Esophagus muscularis mucosa (tissue), 4 donors: ENCODE measurements around the gene HINT1. TPM values are rescaled to one million over a fixed set of nuclear protein-coding genes. Genes with fewer than 3 reads are reported as not detected.

ENCODE experiments used
- DNase-seq: peaks from one replicate; pipeline ENCODE4 v3.0.0-alpha.2; 2017; ENCODE audit errors: extremely low spot score
- H3K27ac ChIP-seq, 4 donors: fragments of 200-600 bp; sonication (generic); replicated peaks in 1 of 4; 1 replicate in 3 of 4; 2 replicates in 1 of 4; pipeline ENCODE4 v1.5.1; 2016 to 2019; ENCODE audit warnings: mild to moderate bottlenecking in 1 of 4
- H3K27me3 ChIP-seq, 4 donors: fragments of 200-600 bp; sonication (generic); one replicate each; pipeline versions ENCODE4 v1.5.1 to v1.6.0; 2016 to 2019
- H3K36me3 ChIP-seq, 4 donors: fragments of 200-600 bp; sonication (generic); one replicate each; pipeline ENCODE4 v1.5.1; 2016 to 2019
- H3K4me1 ChIP-seq, 4 donors: fragments of 200-600 bp; sonication (generic); one replicate each; pipeline ENCODE4 v1.5.1; 2016 to 2019
- H3K4me3 ChIP-seq, 4 donors: fragments of 200-600 bp; sonication (generic); 1 replicate in 2 of 4; 2 replicates in 2 of 4; pipeline ENCODE4 v1.5.1; 2016 to 2019; ENCODE audit warnings: mild to moderate bottlenecking in 4 of 4, moderate library complexity in 1 of 4
- H3K9me3 ChIP-seq, 4 donors: fragments of 200-600 bp; sonication (generic); 1 replicate in 3 of 4; 2 replicates in 1 of 4; pipeline ENCODE4 v1.5.1; 2016 to 2019
- EP300 ChIP-seq: sonication (generic); formaldehyde crosslinking; IDR thresholded peaks from one replicate; pipeline ENCODE4 v1.6.1; 2017; ENCODE audit warnings: antibody characterized with exemption
- POLR2A ChIP-seq: fragments of 450-650 bp; IDR thresholded peaks from one replicate; pipeline ENCODE4 v1.6.1; 2017; ENCODE audit warnings: antibody characterized with exemption, moderate library complexity, mild to moderate bottlenecking, low read depth
- POLR2AphosphoS5 ChIP-seq, 2 donors: sonication (generic); formaldehyde crosslinking; IDR thresholded peaks; one replicate each; pipeline ENCODE4 v1.6.1; 2017; ENCODE audit warnings: antibody characterized with exemption in 2 of 2
- WGBS: methylation state at CpG from one replicate; pipeline ENCODE4 v1.1.5; 2018; 5-methylcytosine and 5-hydroxymethylcytosine counted together
- intact Hi-C: fragments of 100-400 bp; cut with DNase I; formaldehyde crosslinking; loops from one replicate; pipeline ENCODE4 v1.15.1; 2023
- total RNA-seq, 4 donors: library from RNA; depleted of rRNA; stranded (reverse); fragments of >200 nt; gene quantifications; one replicate each; pipeline versions ENCODE4 v1.1.0 to v1.2.1, GENCODE V29; 2016
- TF ChIP-seq, protein P1 (sequence below), 3 experiments: fragments of 200-600 bp in 2 of 3; fragments of 450-650 bp in 1 of 3; sonication (generic) in 2 of 3; IDR thresholded peaks; one replicate each; pipeline ENCODE4 v1.5.1; 2017 to 2019; ENCODE audit warnings: antibody characterized with exemption in 3 of 3, mild to moderate bottlenecking in 2 of 3, moderate library complexity in 1 of 3

Gene HINT1
- total RNA-seq, 4 donors from 2014 or later = 129 to 251 (median 201) TPM

DNA sequence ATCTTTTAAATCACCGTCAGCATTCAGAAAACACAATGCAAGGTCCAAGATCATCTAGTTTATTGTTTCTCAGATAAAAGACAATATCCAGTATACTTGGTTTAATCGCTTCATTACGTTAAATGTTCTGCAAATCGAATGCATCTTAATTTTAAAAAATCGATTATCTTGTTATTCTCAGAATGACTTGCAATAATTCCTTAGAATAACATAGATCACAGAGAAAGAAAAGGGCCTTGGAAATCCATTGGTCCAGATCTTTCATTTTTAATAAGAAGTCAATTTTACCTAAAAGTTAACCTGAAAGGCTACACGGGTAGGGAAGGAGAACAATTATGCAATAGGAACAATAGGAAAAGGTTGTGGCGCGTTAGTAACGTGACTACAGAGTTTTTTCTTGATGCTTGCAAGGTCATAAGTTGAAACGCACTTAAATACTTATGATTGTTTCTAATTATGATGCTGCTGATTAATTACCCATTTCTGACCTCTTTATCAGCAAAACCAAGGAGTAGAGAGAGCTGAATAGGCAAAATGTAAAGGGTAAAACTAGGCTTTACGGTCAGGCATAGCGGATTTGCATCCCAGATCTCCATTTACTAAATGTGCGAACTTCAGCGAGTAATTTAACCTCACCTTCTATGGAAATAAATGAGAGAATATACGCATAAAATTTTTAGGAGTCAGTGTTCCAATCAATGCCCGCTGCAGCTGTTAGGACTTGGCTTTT, 4.9 kb upstream of the HINT1 start:
- intact Hi-C loops = loop anchor here (2.0 to 10.0 kb wide), 2 partner anchors 93 to 625 kb away; partner anchors contain the start of gene FNIP1
- 38% methylated on average over 16 of the region's 16 CpGs for WGBS
- TF ChIP-seq POLR2A = no peak
- TF ChIP-seq, protein P1, sequence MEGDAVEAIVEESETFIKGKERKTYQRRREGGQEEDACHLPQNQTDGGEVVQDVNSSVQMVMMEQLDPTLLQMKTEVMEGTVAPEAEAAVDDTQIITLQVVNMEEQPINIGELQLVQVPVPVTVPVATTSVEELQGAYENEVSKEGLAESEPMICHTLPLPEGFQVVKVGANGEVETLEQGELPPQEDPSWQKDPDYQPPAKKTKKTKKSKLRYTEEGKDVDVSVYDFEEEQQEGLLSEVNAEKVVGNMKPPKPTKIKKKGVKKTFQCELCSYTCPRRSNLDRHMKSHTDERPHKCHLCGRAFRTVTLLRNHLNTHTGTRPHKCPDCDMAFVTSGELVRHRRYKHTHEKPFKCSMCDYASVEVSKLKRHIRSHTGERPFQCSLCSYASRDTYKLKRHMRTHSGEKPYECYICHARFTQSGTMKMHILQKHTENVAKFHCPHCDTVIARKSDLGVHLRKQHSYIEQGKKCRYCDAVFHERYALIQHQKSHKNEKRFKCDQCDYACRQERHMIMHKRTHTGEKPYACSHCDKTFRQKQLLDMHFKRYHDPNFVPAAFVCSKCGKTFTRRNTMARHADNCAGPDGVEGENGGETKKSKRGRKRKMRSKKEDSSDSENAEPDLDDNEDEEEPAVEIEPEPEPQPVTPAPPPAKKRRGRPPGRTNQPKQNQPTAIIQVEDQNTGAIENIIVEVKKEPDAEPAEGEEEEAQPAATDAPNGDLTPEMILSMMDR (IDR thresholded peaks at IDR 0.05) = no peak
- no peak for TF ChIP-seq EP300
- no peak for TF ChIP-seq POLR2AphosphoS5 (IDR thresholded peaks at IDR 0.05)
- peak overlapping the region; percentile 77 to 89 (median 80) for H3K27ac ChIP-seq
- no peaks in the 10 kb centered on the region for H3K9me3 ChIP-seq
- H3K4me1 ChIP-seq = peaks cover 16 to 33% (median 26%) of the 10 kb centered on the region in 4 donors
- peak overlapping the region; percentile 61 to 80 (median 70) for H3K4me3 ChIP-seq
- DNase-seq = no peak
- no peaks in the 10 kb centered on the region for H3K36me3 ChIP-seq
- no peaks in the 10 kb centered on the region for H3K27me3 ChIP-seq

DNA sequence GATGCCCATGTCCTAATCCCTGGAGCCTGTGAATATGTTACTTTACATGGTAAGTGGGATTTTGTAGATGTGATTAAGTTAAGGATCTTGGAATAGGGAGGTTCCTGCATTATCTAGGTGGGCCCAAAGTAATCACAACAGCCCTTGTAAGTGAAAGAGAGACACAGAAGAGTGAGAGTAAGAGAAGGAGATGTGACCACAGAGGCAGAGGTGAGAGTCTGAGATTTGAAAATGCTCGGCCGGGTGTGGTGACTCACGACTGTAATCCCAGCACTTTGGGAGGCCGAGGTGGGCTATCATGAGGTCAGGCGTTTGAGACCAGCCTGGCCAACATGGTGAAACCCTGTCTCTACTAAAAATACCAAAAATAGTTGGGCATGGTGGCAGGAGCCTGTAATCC, 2.6 kb upstream of the HINT1 start:
- H3K9me3 ChIP-seq = no peaks in the 10 kb centered on the region
- TF ChIP-seq, protein P1 (IDR thresholded peaks at IDR 0.05) = no peak
- TF ChIP-seq POLR2AphosphoS5 (IDR thresholded peaks at IDR 0.05) (no peak), POLR2A (no peak), EP300 (no peak)
- H3K4me1 ChIP-seq = peaks cover 21 to 41% (median 39%) of the 10 kb centered on the region in 4 donors
- WGBS = 92% methylated on average over 5 of the region's 5 CpGs
- no peaks in the 10 kb centered on the region for H3K27me3 ChIP-seq
- intact Hi-C loops = loop anchor here (10.0 kb wide), 1 partner anchor 627 kb away; the partner anchor contains the start of gene FNIP1
- H3K27ac ChIP-seq = no peak overlapping the region
- peaks cover 0 to 1% (median 0%) of the 10 kb centered on the region in 4 donors for H3K36me3 ChIP-seq
- DNase-seq = no peak
- H3K4me3 ChIP-seq = no peak overlapping the region

DNA sequence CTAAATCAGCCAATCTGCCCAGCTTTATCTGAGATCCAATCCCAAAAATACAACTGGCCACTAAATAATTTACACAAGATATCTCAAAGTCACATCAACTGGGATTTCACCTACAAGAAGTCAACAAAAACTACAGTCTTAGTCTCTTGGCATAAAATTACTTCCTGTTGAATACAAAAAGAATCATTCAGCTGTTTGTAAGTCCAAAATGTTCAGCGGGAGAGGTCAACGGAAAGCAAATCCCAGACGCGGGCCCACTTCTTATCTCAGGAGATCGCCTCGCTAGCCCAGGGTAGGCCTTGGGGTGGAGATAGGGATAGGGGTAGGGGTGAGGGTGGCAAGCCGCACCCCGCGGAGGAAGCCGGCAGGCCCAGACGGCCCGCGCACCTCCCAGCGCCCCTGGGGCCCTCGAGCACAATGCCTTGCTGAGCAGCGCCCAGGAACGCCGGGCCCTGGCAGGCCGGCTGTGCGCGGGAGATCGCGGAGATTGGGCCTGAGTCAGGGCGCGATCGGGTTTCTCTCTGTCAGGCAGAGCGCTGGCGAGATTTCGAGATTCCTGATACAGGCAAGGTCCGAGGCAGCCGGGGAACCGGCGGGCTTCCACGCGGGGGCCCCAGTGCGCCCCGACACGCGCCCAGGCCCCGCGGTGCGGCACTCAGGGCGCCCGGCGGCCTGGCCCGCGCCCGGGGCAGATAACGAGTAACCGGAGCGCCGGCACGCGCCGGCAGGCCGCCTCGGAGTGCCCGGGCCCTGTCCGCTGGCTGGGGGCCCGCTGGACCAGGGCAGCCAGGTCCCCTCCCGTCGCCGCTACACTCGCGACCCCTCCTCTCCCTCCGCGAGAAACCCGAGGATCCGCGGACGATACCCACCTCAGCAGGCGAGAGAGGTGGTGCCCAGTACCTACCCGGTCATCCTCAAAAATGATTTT, 601 bp downstream of the HINT1 start:
- 0% methylated on average over 8 of the region's 73 CpGs for WGBS
- intact Hi-C loops = loop anchor here (5.0 to 10.0 kb wide), 2 partner anchors 253 to 630 kb away; partner anchors contain the start of gene FNIP1
- Histone ChIP-seq H3K9me3 (no peaks in the 10 kb centered on the region), H3K27ac (peak overlapping the region; percentile 90 to 97 (median 92)), H3K36me3 (peaks cover 13 to 33% (median 28%) of the 10 kb centered on the region in 4 donors), H3K4me3 (peak overlapping the region; percentile 74 to 94 (median 78)), H3K4me1 (peaks cover 6 to 26% (median 21%) of the 10 kb centered on the region in 4 donors), H3K27me3 (no peaks in the 10 kb centered on the region)
- peak; percentile 93 for DNase-seq
- TF ChIP-seq EP300 (no peak), POLR2A (no peak), POLR2AphosphoS5 (IDR thresholded peaks at IDR 0.05) (no peak)
- TF ChIP-seq, protein P1 (IDR thresholded peaks at IDR 0.05) = no peak

DNA sequence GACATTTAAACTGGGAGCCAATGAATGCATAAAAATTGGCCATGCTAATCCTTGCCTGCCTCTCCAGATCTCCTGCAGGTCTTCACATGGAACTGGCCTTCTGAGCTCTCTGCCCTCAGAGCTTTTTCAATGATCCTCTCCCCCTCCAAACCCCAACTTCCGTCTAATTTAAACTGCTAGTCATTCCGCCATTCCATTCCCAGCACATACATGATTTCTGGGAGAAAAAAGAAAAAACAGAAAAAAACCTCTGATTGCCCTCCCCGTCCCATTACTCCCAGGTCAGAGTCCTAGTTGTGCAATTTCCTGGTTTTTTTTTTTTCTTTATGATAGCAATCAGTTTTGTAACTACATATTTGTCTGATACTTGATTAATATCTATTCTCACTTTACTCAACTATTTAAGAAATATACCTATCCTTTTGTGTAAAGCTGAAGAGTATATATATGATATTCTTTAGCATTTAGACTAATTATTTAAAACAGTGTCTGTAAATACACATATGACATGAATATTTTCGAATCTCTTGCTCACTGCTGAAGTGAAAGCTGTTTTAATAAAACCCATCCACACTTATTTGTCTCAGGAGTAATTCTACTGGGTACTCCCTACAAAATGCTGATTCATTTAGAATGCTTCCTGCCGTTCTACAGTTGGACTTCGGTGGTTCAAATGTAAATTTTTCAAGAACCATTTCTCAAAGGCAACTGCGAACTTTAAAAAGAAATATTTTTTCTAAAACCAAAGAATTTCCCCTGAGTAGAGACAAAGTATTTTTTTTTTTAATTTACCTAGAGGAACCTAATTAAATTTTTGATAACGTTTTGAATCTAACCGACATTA, 1.6 kb downstream of the HINT1 start:
- 26% methylated on average over 9 of the region's 9 CpGs for WGBS
- H3K4me1 ChIP-seq = peaks cover 6 to 26% (median 21%) of the 10 kb centered on the region in 4 donors
- H3K27ac ChIP-seq = peak overlapping the region; percentile 90 to 97 (median 92)
- H3K4me3 ChIP-seq = peak overlapping the region; percentile 74 to 94 (median 78)
- H3K36me3 ChIP-seq = peaks cover 23 to 42% (median 37%) of the 10 kb centered on the region in 4 donors
- no peak for DNase-seq
- intact Hi-C loops = loop anchor here (5.0 to 10.0 kb wide), 2 partner anchors 254 to 631 kb away; partner anchors contain the start of gene FNIP1
- no peaks in the 10 kb centered on the region for H3K27me3 ChIP-seq
- H3K9me3 ChIP-seq = no peaks in the 10 kb centered on the region
- TF ChIP-seq, protein P1 (IDR thresholded peaks at IDR 0.05) = no peak
- TF ChIP-seq POLR2AphosphoS5 (IDR thresholded peaks at IDR 0.05) (no peak), EP300 (no peak), POLR2A (no peak)
